K562 (cell line): ENCODE results near the gene TBRG1. TPM values are rescaled to one million over a fixed set of nuclear protein-coding genes. Genes with fewer than 3 reads are reported as not detected.

Experiments used
- ADNP ChIP-seq: fragments of 200-800 bp; sonication (Bioruptor generic); IDR thresholded peaks from 2 replicates; pipeline ENCODE4 v1.6.1; 2016; ENCODE audit warnings: missing genetic modification characterization, missing compliant biosample characterization
- CLOCK ChIP-seq: fragments of 250-450 bp; sonication (Bioruptor Pico); IDR thresholded peaks from 2 replicates; pipeline ENCODE4 v1.4.0; 2020; ENCODE audit warnings: mild to moderate bottlenecking, moderate library complexity, borderline replicate concordance
- DNMT1 ChIP-seq: fragments of 450-650 bp; IDR thresholded peaks from 2 replicates; pipeline ENCODE4 v1.6.1; 2016; ENCODE audit warnings: antibody characterized with exemption, mild to moderate bottlenecking
- E2F3 ChIP-seq: fragments of 250-450 bp; sonication (Bioruptor Pico); IDR thresholded peaks from 2 replicates; pipeline ENCODE4 v1.4.0; 2020; ENCODE audit warnings: mild to moderate bottlenecking
- EP300 ChIP-seq: IDR thresholded peaks from 2 replicates; pipeline ENCODE4 v1.6.1; 2012; ENCODE audit warnings: low read length, improper control_type of control experiment
- FOS ChIP-seq: IDR thresholded peaks from 3 replicates; pipeline ENCODE4 v1.6.1; 2011; ENCODE audit not compliant: insufficient read length; ENCODE audit errors: extremely low read depth
- HNRNPH1 ChIP-seq: fragments of 200-400 bp; formaldehyde crosslinking; optimal IDR thresholded peaks from 2 replicates; pipeline ENCODE3; 2017; ENCODE audit warnings: low read depth, mild to moderate bottlenecking, low read length, moderate library complexity
- KLF6 ChIP-seq: fragments of 250-450 bp; sonication (Bioruptor Pico); IDR thresholded peaks from 2 replicates; pipeline ENCODE4 v1.4.0; 2020; ENCODE audit warnings: mild to moderate bottlenecking, moderate library complexity, borderline replicate concordance
- MXI1 ChIP-seq: IDR thresholded peaks from 2 replicates; pipeline ENCODE4 v1.6.1; 2011; ENCODE audit warnings: low read depth, mild to moderate bottlenecking, improper control_type of control experiment, low read length
- NFIX ChIP-seq: fragments of 250-450 bp; sonication (Bioruptor Pico); IDR thresholded peaks from 2 replicates; pipeline ENCODE4 v1.4.0; 2020; ENCODE audit warnings: low read depth, mild to moderate bottlenecking, moderate library complexity
- NR2F6 ChIP-seq: fragments of 450-650 bp; formaldehyde crosslinking; IDR thresholded peaks from 2 replicates; pipeline ENCODE4 v1.4.0; 2020; ENCODE audit warnings: mild to moderate bottlenecking
- NR3C1 ChIP-seq: sonication (generic); formaldehyde crosslinking; IDR thresholded peaks from 2 replicates; pipeline ENCODE4 v1.8.1; 2022; ENCODE audit warnings: missing genetic modification reagents
- PCBP2 ChIP-seq: fragments of 200-400 bp; formaldehyde crosslinking; IDR thresholded peaks from 2 replicates; pipeline ENCODE4 v1.6.1; 2018; ENCODE audit warnings: low read length, low read depth, mild to moderate bottlenecking, moderate library complexity; ENCODE audit not compliant: poor library complexity, severe bottlenecking
- TEAD1 ChIP-seq, 2 experiments: fragments of 450-650 bp in 1 of 2; sonication (generic) in 1 of 2; formaldehyde crosslinking; IDR thresholded peaks; 2 replicates each; pipeline versions ENCODE4 v1.4.0 to v1.8.0; 2020 to 2022; ENCODE audit warnings: mild to moderate bottlenecking in 2 of 2, missing genetic modification reagents in 1 of 2
- YBX1 ChIP-seq: fragments of 450-650 bp; IDR thresholded peaks from 2 replicates; pipeline ENCODE4 v1.7.1; 2016; ENCODE audit warnings: mild to moderate bottlenecking
- ZBTB5 ChIP-seq: fragments of 450-650 bp; IDR thresholded peaks from 2 replicates; pipeline ENCODE4 v1.6.1; 2017; ENCODE audit warnings: antibody characterized with exemption
- polyA plus RNA-seq, 8 experiments: library from polyadenylated mRNA; depleted of rRNA in 4 of 8; stranded (reverse) in 5 of 8; unstranded in 3 of 8; fragments of >200 nt; fragmentation: Nextera tagmentation in 2 of 8; fragmentation: Illumina TruSeq in 1 of 8; extraction: Ambion mirVana in 2 of 8; extraction: Trizol in 1 of 8; gene quantifications; 2 replicates each; pipeline versions ENCODE4 v1.2.1 to v1.2.3, GENCODE V29; 2011 to 2014; ENCODE audit warnings: inconsistent platforms in 1 of 8, missing spikeins in 1 of 8
- total RNA-seq, 7 experiments: library from RNA; depleted of rRNA in 6 of 7; stranded (reverse); fragments of >200 nt in 6 of 7; fragmentation: Illumina TruSeq in 2 of 7; extraction: Trizol in 2 of 7; gene quantifications; 2 replicates each; pipeline versions ENCODE4 v1.2.1 to v1.2.3, GENCODE V29; 2011 to 2021; ENCODE audit warnings: low replicate concordance in 1 of 7
- TF ChIP-seq, protein P1 (sequence below): sonication (generic); formaldehyde crosslinking; IDR thresholded peaks from 2 replicates; pipeline ENCODE4 v1.8.1; 2023; ENCODE audit warnings: mild to moderate bottlenecking, missing genetic modification reagents

The TBRG1 gene
- total and polyA plus RNA-seq, 9 of the 15 experiments (the other 6 are each of a cell fraction or from before 2014, with no cell fraction given), result 8.7 to 30.0 (median 20.2) TPM

GRCh38 chr11:124622531-124623451 lies at the start of gene TBRG1 (continued):
- TF ChIP-seq ZBTB5 (no peak), TEAD1 (CRISPR knock-in tag; IDR thresholded peaks at IDR 0.05) (no peak), HNRNPH1 (no peak), MXI1 (no peak), NR2F6 (no peak), KLF6 (CRISPR knock-in tag) (no peak), NFIX (CRISPR knock-in tag) (no peak), YBX1 (no peak), ADNP (tag) (no peak), PCBP2 (no peak), EP300 (no peak; the same call in 1 of the 2 replicates), DNMT1 (no peak), NR3C1 (CRISPR knock-in tag) (no peak), E2F3 (no peak), FOS (no peak), CLOCK (CRISPR knock-in tag) (no peak)
- TF ChIP-seq, protein P1, sequence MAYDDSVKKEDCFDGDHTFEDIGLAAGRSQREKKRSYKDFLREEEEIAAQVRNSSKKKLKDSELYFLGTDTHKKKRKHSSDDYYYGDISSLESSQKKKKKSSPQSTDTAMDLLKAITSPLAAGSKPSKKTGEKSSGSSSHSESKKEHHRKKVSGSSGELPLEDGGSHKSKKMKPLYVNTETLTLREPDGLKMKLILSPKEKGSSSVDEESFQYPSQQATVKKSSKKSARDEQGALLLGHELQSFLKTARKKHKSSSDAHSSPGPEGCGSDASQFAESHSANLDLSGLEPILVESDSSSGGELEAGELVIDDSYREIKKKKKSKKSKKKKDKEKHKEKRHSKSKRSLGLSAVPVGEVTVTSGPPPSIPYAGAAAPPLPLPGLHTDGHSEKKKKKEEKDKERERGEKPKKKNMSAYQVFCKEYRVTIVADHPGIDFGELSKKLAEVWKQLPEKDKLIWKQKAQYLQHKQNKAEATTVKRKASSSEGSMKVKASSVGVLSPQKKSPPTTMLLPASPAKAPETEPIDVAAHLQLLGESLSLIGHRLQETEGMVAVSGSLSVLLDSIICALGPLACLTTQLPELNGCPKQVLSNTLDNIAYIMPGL, result no peak
